HL-60/S4 (cell line): ENCODE data around the gene DNAH3.
"Not testable (repeated sequence)": the region's sequence is repeated elsewhere in the genome, so short reads cannot be mapped to it uniquely, and the experiment has no call there.

Experiments
- in situ Hi-C: fragments of 300-500 bp; cut with MboI; formaldehyde crosslinking; loops from 2 replicates; pipeline ENCODE4 v1.14.3; 2022; ENCODE audit warnings: low sequenced_read_pairs

DNAH3 gene

DNA sequence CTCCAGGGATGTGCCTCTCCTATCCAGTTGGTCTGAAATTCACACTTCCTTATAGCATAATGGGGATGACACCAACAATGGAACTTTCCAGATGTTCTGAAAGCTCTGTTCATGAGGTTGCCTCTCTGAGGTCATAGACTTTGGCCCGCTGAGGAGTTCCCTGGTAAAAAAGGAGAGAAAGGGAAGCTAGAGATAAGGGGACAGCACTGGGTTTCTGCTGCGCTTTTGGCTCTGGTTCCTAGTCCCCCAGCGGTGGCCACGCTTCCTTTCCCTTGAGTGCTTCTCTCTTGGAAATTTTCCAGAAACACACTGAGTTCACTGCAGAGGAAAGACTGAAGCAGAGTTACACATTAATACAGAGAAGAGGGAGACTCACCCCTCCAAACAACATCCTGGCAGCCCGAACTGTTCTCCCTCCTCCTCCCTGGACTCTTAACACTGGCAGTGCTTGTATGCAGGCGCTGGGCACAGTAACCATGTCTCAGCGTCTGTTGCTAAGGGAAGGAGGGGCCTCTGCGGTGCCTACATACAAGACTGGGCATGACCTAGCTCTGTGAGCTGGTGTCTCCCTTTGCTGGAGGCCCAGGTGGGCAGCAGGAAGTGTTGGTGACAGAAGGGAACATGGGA lies at the start of gene DNAH3:
DNAH3 (minus strand) TSS at position 472 of the 627 bp plus-strand sequence. CDS start 527 bp downstream, outside the sequence.
- in situ Hi-C loops = loop anchor here (25.0 kb wide), 2 partner anchors 1037 to 1187 kb away; no protein-coding TSS in a partner anchor

- in situ Hi-C loops = no loop called here
Measured at GRCh38 chr16:21199607-21200218, 49.1 kb upstream of the DNAH3 start.

- in situ Hi-C loops = no loop called here
Measured at GRCh38 chr16:21197621-21198020, 47.0 kb upstream of the DNAH3 start.

- in situ Hi-C loops = no loop called here
Measured at GRCh38 chr16:21197112-21197511, 46.5 kb upstream of the DNAH3 start.

DNA sequence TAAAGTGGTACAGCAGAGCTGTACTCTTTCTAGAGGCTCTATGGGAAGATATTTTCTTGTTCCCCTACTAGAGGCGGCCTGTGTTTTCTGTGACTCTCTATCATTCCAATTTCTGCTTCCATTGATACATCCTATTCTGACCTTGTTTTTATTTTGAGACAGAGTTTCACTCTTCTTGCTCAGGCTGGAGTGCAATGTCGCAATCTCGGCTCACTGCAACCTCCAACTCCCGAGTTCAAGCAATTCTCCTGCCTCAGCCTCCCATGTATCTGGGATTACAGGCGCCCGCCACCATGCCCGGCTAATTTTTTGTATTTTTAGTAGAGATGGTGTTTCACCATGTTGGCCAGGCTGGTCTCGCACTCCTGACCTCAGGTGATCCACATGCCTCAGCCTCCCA lies 44.7 kb upstream of the DNAH3 start:
- in situ Hi-C loops = not testable (repeated sequence)

- in situ Hi-C loops = no loop called here
Measured at GRCh38 chr16:21194771-21195301, 44.2 kb upstream of the DNAH3 start.

- in situ Hi-C loops = no loop called here
Measured at GRCh38 chr16:21192991-21193390, 42.3 kb upstream of the DNAH3 start.

GRCh38 chr16:21190599-21190998 lies 40.0 kb upstream of the DNAH3 start:
- in situ Hi-C loops = no loop called here

DNA sequence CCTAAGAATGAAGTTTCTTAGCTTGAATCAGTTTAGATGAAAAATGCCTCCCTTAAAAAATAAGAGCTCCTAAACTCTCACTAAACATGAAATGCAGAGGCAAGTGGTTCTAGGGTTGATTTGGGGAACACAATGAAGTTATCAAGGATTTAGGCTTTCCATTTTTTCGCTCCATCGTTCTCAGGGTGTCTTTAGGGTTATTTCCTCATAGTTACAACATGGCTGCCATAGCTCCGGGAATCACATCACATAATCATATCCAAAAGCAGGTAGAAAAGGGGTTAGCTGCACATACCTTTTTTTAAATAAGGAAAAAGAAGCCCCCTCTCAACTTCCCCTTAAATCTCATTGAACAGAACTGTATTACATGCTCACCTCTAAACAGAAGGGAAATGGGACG lies 39.4 kb upstream of the DNAH3 start:
- in situ Hi-C loops = no loop called here

DNA sequence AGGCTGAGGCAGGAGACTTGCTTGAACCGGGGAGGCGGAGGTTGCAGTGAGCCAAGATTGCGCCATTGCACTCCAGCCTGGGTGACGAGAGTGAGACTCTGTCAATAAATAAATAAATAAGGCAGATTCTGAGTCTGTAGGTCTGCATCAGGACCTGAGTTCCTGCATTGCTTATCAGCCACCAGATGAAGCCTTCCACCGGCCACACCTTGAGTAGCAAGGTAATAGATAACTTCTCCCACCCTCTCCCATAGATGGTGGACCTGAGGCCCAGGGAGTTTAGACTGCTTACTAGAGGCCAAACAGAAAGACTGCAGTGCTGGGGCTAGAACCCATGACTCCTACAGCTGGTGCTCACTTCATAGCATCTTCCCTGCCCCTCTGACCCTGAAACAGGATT lies 38.7 kb upstream of the DNAH3 start:
- in situ Hi-C loops = no loop called here

DNA sequence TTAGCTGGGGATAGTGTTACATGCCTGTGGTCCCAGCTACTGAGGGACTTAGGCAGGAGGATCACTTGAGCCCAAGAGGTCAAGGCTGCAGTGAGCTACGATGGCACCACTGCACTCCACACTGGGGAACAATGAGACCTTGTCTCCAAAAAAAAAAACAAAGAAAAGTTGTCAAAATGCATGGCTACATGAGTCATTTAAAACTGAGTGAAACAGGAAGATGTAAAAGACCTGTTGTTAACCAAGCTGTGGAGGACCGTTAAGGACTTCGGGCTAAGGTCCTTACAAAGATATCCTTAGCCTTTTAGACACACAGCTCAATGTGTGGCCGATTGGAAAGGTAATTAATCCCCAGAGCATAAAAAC lies 35.7 kb upstream of the DNAH3 start:
- in situ Hi-C loops = no loop called here

- in situ Hi-C loops = no loop called here
Measured at GRCh38 chr16:21185659-21186325, 35.1 kb upstream of the DNAH3 start.

- in situ Hi-C loops = no loop called here
Measured at GRCh38 chr16:21184834-21185233, 34.2 kb upstream of the DNAH3 start.

- in situ Hi-C loops = no loop called here
Measured at GRCh38 chr16:21183995-21184394, 33.3 kb upstream of the DNAH3 start.

DNA sequence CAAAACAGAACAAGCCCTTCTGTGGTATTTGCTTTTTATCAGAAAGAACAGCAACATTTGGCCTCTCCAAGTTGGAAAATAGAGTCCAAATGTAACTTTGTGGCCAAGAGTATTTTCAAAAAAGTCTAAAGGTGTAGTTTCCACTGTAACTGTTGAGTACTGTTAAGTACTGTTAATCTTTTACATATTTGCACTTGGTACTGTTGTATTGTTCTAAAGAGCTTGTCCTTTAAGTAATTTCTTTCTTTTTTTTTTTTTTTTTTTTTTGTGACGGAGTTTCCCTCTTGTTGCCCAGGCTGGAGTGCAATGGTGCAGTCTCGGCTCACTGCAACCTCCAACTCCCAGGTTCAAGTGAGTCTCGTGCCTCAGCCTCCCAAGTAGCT lies 29.3 kb upstream of the DNAH3 start:
- in situ Hi-C loops = no loop called here

DNA sequence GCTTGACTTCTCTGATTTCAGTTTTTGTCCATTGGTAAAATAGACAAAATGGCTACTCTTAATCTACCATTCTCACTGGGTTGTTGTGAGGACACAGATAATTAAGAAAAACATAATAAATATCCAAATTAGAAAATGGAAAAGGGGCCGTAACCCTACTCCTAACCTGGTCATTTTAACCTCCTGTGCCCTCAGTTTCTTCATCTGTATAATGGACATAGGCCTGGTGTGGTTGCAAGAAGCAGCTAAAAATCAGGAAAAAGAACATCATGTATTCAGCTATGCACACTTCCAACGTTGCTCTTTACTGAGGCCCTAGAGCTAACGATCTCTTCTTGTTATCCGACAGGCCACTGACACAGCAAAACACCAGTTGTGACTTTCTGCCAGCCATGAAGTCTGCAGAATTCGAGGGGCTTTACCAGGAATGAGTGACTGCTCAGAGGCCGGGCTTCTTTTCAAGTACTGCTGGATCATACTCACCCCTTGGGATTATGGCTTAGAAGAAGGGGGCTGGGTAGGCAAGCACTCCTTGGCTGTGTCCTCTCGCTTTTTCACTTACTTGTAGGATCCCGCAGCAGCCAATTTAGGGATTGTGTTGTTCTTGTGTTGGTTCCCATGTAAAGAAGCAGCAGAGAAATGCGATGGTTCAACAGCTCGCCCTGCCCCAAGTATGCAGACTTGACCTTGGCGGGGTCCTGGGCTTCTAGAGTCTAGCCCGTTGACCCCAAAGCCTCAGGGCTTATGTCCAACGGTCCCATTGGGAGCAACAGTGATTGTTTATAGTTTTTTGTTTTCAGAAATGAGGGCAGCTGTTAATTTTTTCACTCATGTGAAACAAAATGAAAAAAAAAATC lies 28.7 kb upstream of the DNAH3 start:
- in situ Hi-C loops = no loop called here

DNA sequence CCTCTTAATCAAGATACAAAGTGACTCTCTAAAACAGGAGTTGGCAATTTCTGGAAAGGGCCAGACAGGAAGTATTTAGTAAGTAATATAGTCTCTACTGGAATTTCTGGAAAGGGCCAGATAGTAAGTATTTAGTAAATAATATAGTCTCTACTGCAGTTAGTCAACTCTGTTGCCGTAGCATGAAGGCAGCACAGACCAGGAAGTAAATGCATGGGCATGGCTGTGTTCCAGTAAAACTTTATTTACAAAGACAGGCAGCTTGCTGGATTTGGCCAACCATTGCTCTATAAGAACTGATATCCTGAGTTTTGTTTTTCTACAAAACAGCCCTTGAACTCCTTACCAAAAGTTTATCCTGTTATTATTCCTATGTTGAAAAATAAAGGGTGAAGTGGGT lies 24.8 kb upstream of the DNAH3 start:
- in situ Hi-C loops = no loop called here

DNA sequence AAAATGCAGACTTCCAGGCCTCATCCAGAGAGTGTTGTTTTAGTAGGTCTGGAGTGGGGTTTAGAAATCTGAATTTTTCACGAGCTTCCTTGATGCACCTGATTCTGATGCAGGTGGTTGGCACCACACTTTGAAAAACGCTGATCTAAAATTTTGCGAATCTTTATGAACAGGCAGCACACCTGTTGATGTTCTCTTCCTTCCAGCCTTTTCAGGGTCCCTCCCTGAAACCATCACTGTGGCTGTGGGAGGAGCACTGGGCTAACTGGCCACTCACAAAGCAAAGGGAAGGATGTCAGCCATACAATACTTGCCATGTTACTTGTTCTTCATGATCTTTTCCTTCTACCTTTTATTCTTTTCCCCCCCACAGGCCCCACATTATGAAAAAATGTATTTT lies 22.0 kb upstream of the DNAH3 start:
- in situ Hi-C loops = loop anchor here (25.0 kb wide), 2 partner anchors 1015 to 1165 kb away; no protein-coding TSS in a partner anchor

DNA sequence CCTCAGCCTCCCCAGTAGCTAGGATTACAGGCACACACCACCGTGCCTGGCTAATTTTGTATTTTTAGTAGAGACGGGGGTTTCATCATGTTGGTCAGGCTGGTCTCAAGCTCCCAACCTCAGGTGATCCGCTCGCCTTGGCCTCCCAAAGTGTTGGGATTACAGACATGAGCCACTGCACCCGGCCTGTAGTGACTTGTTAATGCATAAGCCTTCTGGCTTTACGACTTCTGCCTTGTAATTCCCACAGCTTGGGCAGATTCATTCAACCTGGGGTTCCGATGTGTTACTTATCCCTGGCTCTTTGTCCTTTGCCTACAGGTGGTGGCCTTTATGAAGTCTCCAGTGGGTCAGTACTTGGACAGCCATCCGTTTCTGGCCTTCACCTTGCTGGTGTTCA lies 19.5 kb upstream of the DNAH3 start:
- in situ Hi-C loops = loop anchor here (25.0 kb wide), 2 partner anchors 1017 to 1167 kb away; no protein-coding TSS in a partner anchor

- in situ Hi-C loops = loop anchor here (25.0 kb wide), 2 partner anchors 1018 to 1168 kb away; no protein-coding TSS in a partner anchor
Measured at GRCh38 chr16:21169249-21169981, 18.8 kb upstream of the DNAH3 start.
